ENCODE measurements around the gene MBP. TPM values are rescaled to one million over a fixed set of nuclear protein-coding genes. Genes with fewer than 3 reads are reported as not detected.

MBP gene
- total and polyA plus RNA-seq, 2 donors (not counting 3 experiments of a cell fraction or from before 2014, with no cell fraction given): 1.7 to 2.3 TPM

DNA sequence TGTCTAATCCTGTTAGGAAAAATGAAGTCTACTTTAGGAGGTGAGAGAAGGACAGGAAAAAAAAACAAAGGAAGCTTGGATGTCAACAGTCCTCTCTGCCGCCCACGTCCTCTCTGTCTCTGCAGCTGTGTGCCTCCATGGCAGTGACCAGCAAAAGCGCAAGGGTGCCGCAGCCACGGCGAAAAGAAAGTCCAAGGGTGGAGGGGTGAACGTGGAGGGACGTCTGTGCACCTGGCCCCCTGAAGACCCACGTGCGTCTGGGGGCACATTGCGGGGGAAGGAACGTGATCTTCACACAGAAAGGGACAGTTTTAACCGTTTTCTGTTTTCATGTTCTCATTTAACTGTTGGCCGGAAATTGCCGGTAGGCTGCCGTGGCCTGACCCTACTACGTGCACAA, 152.7 kb downstream of the MBP start:
- FAIRE-seq (no peak), DNase-seq (ENCODE audit: low read depth, low spot score) (no peak)
- Histone ChIP-seq H3K9me3 (replicated peaks; ENCODE audit: control insufficient read depth, insufficient read depth, low read length) (no peaks in the 10 kb centered on the region), H2AFZ (ENCODE audit: low read depth, low read length) (no peak overlapping the region), H3K4me2 (ENCODE audit: insufficient read depth, low read length) (no peak overlapping the region), H3K4me1 (ENCODE audit: control insufficient read depth, extremely low read depth, insufficient read depth, low read length) (no peaks in the 10 kb centered on the region), H3K36me3 (ENCODE audit: control insufficient read depth in 2 of 2, extremely low read depth in 1 of 2, insufficient read depth in 2 of 2, low read length in 2 of 2) (no peaks in the 10 kb centered on the region), H3K79me2 (ENCODE audit: control insufficient read depth, insufficient read depth, low read length) (no peaks in the 10 kb centered on the region), H3K27me3 (ENCODE audit: control insufficient read depth in 2 of 2, insufficient read depth in 2 of 2, low read length in 2 of 2) (no peaks in the 10 kb centered on the region), H3K27ac (ENCODE audit: insufficient read depth, low read depth, low read length) (no peak overlapping the region), H3K9ac (replicated peaks; ENCODE audit: extremely low read depth, insufficient read depth, low read length) (no peak overlapping the region), H3K9me1 (replicated peaks; ENCODE audit: control insufficient read depth, extremely low read depth, insufficient read depth, low read length) (no peaks in the 10 kb centered on the region), H3K4me3 (replicated peaks in 1 of 3; ENCODE audit: insufficient read depth in 1 of 3, low read depth in 1 of 3, low read length in 3 of 3) (no peak overlapping the region), H4K20me1 (replicated peaks; ENCODE audit: control insufficient read depth, extremely low read depth, insufficient read depth, low read length) (no peaks in the 10 kb centered on the region)
- dilution Hi-C loops (cut with MboI; ENCODE audit: extremely low pct_ligation_motif_present, low sequenced_read_pairs): no loop called here
- CTCF ChIA-PET: interaction anchor here (0.6 to 8.0 kb wide), 2 partner anchors 58 to 178 kb away, joined by 3 to 140 read pairs; no protein-coding TSS in a partner anchor
- TF ChIP-seq EZH2 (IDR thresholded peaks at IDR 0.05; ENCODE audit: borderline replicate concordance, low read depth, low read length, severe bottlenecking): no peak
- TF ChIP-seq MYC (IDR thresholded peaks at IDR 0.05; ENCODE audit: low read depth, low read length): no peak
- TF ChIP-seq JUN (IDR thresholded peaks at IDR 0.05; ENCODE audit: borderline replicate concordance, insufficient read depth, insufficient read length, low read depth): no peak
- no TSS peak for BruUV-seq (replicated peaks)
- intact Hi-C loops (cut with micrococcal nuclease): loop anchor here (5.0 kb wide), 1 partner anchor 77 kb away; no protein-coding TSS in a partner anchor
- POLR2A ChIA-PET: no interaction called here

DNA sequence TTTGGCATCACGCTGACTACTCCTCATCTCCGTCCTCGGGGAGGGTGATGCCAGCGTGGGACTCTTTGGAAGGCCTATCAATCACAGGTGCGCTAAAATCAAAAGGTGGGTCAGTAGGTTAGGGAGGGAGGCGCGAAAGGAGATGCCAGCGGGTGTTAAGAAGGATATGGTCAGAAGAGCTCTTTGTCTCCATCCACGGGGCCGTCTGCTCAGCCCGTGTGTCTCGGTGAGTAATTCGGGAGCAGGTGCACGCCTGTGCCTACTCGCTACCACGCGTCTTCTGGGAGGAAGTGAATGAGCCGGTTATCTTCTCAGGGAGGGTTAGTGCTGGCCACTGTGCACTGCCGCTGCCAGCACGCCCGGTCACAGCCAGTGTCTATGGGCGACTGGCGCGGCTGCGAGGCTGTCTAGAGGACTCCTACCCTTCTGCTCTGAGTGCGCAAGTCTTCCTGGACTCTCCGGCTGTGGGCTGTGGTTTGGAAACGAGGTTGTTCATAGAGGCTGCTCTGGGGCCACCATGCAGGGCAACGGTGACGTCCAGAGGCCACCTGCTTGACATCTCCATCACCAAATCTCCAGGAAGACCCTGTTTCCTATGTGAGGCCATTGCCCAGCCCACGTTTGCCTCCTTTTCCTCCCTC, 153.4 kb downstream of the MBP start:
- DNase-seq (ENCODE audit: low read depth, low spot score): no peak
- Histone ChIP-seq H3K27me3 (ENCODE audit: control insufficient read depth in 2 of 2, insufficient read depth in 2 of 2, low read length in 2 of 2) (no peaks in the 10 kb centered on the region), H3K79me2 (ENCODE audit: control insufficient read depth, insufficient read depth, low read length) (no peaks in the 10 kb centered on the region), H3K4me2 (ENCODE audit: insufficient read depth, low read length) (no peak overlapping the region), H3K9me1 (replicated peaks; ENCODE audit: control insufficient read depth, extremely low read depth, insufficient read depth, low read length) (no peaks in the 10 kb centered on the region), H3K9ac (replicated peaks; ENCODE audit: extremely low read depth, insufficient read depth, low read length) (no peak overlapping the region), H3K4me3 (replicated peaks in 1 of 3; ENCODE audit: insufficient read depth in 1 of 3, low read depth in 1 of 3, low read length in 3 of 3) (no peak overlapping the region), H4K20me1 (replicated peaks; ENCODE audit: control insufficient read depth, extremely low read depth, insufficient read depth, low read length) (no peaks in the 10 kb centered on the region), H2AFZ (ENCODE audit: low read depth, low read length) (no peak overlapping the region), H3K4me1 (ENCODE audit: control insufficient read depth, extremely low read depth, insufficient read depth, low read length) (no peaks in the 10 kb centered on the region), H3K9me3 (replicated peaks; ENCODE audit: control insufficient read depth, insufficient read depth, low read length) (no peaks in the 10 kb centered on the region), H3K36me3 (ENCODE audit: control insufficient read depth in 2 of 2, extremely low read depth in 1 of 2, insufficient read depth in 2 of 2, low read length in 2 of 2) (no peaks in the 10 kb centered on the region), H3K27ac (ENCODE audit: insufficient read depth, low read depth, low read length) (no peak overlapping the region)
- no TSS peak for BruUV-seq (replicated peaks)
- intact Hi-C loops (cut with micrococcal nuclease) (no loop called here), dilution Hi-C loops (cut with MboI; ENCODE audit: extremely low pct_ligation_motif_present, low sequenced_read_pairs) (no loop called here)
- ChIA-PET POLR2A (no interaction called here), CTCF (interaction anchor here (1.1 to 8.0 kb wide), 3 partner anchors 57 to 177 kb away, joined by 3 to 140 read pairs (median 3); no protein-coding TSS in a partner anchor)
- TF ChIP-seq POLR2AphosphoS5 (IDR thresholded peaks at IDR 0.05; ENCODE audit: insufficient read depth, low read depth, low read length): no peak
- no peak for TF ChIP-seq EZH2 (IDR thresholded peaks at IDR 0.05; ENCODE audit: borderline replicate concordance, low read depth, low read length, severe bottlenecking)
- no peak for TF ChIP-seq GATA2 (IDR thresholded peaks at IDR 0.05; ENCODE audit: insufficient read depth, insufficient read length, low read depth, low read length)
- no peak for TF ChIP-seq JUN (IDR thresholded peaks at IDR 0.05; ENCODE audit: borderline replicate concordance, insufficient read depth, insufficient read length, low read depth)
- TF ChIP-seq, protein P1, sequence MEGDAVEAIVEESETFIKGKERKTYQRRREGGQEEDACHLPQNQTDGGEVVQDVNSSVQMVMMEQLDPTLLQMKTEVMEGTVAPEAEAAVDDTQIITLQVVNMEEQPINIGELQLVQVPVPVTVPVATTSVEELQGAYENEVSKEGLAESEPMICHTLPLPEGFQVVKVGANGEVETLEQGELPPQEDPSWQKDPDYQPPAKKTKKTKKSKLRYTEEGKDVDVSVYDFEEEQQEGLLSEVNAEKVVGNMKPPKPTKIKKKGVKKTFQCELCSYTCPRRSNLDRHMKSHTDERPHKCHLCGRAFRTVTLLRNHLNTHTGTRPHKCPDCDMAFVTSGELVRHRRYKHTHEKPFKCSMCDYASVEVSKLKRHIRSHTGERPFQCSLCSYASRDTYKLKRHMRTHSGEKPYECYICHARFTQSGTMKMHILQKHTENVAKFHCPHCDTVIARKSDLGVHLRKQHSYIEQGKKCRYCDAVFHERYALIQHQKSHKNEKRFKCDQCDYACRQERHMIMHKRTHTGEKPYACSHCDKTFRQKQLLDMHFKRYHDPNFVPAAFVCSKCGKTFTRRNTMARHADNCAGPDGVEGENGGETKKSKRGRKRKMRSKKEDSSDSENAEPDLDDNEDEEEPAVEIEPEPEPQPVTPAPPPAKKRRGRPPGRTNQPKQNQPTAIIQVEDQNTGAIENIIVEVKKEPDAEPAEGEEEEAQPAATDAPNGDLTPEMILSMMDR (IDR thresholded peaks at IDR 0.05; ENCODE audit: extremely low read depth in 1 of 2, insufficient read depth in 1 of 2, low read depth in 1 of 2, low read length in 2 of 2): no peak
- no peak for TF ChIP-seq FOS (IDR thresholded peaks at IDR 0.05; ENCODE audit: borderline replicate concordance, insufficient read depth, low read length)
- TF ChIP-seq, protein P2, sequence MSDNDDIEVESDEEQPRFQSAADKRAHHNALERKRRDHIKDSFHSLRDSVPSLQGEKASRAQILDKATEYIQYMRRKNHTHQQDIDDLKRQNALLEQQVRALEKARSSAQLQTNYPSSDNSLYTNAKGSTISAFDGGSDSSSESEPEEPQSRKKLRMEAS (IDR thresholded peaks at IDR 0.05; ENCODE audit: insufficient read depth, insufficient read length): no peak
- TF ChIP-seq MYC (IDR thresholded peaks at IDR 0.05; ENCODE audit: low read depth, low read length): no peak
- no peak for TF ChIP-seq POLR2A (IDR thresholded peaks at IDR 0.05; ENCODE audit: low read depth, low read length)
- FAIRE-seq: no peak

Data from endothelial cell of umbilical vein (primary cell).